K562 (cell line): ENCODE results near the gene TDRKH. TPM values are rescaled to one million over a fixed set of nuclear protein-coding genes. Genes with fewer than 3 reads are reported as not detected.
A peak's percentile ranks its signal among the peaks of the same experiment; 100 is the strongest.

Experiments
- ATAC-seq: fragments of 200-7000 bp; cut with Tn5 transposase; 3 replicates; pipeline ENCODE4 v1.9.1; 2020; ENCODE audit warnings: moderate library complexity
- BruUV-seq: library from RNA; stranded (reverse); fragments of 400-500 nt; replicated peaks from 2 replicates; lab custom pipeline; 2021; lab: Mats Ljungman, UMichigan
- CTCF ChIA-PET: fragments of 300-600 bp; formaldehyde crosslinking; extraction: SDS; loops from one replicate; lab custom pipeline; 2021; ENCODE audit warnings: low intra/inter-chr PET ratio; lab: Yijun Ruan, JAX
- POLR2A ChIA-PET: fragments of 300-600, 350-650 bp; sonication (Branson Sonifier 250); formaldehyde crosslinking; extraction: SDS; loops from one replicate; lab custom pipeline; 2021; ENCODE audit warnings: antibody characterized with exemption, inconsistent platforms; lab: Yijun Ruan, JAX
- DNase-seq, 4 experiments: peaks; one replicate each; pipeline versions ENCODE4 v3.0.0 to v3.0.0-alpha.2; 2011 to 2018; ENCODE audit warnings: low spot score in 3 of 4, mixed read lengths in 3 of 4; ENCODE audit errors: extremely low read depth in 1 of 4
- FAIRE-seq: peaks from 2 replicates; lab custom pipeline; 2011; peaks lifted over from hg19 to GRCh38; lab: Jason Lieb, UNC
- H2AFZ ChIP-seq: 2 replicates; pipeline ENCODE4 v1.6.0; 2011; ENCODE audit warnings: low read depth, low read length, control low read depth, inconsistent platforms
- H3K27ac ChIP-seq: fragments of 200-600 bp; 3 replicates; pipeline ENCODE4 v1.8.0; 2011; ENCODE audit warnings: low read depth, mild to moderate bottlenecking, control low read depth, inconsistent platforms, low read length, moderate library complexity, mixed read lengths; ENCODE audit errors: extremely low read depth
- H3K27me3 ChIP-seq, 2 experiments: fragments of 300-600 bp in 1 of 2; 2 replicates in 1 of 2; 3 replicates in 1 of 2; pipeline versions ENCODE4 v1.6.0 to v1.8.0; 2011; ENCODE audit warnings: inconsistent platforms in 2 of 2, low read length in 2 of 2, mild to moderate bottlenecking in 1 of 2, mixed read lengths in 1 of 2, moderate library complexity in 1 of 2; ENCODE audit not compliant: control insufficient read depth in 2 of 2, insufficient read depth in 2 of 2
- H3K36me3 ChIP-seq: fragments of 300-600 bp; 3 replicates; pipeline ENCODE4 v1.8.0; 2011; ENCODE audit warnings: mild to moderate bottlenecking, low read length, inconsistent platforms; ENCODE audit not compliant: control insufficient read depth, insufficient read depth
- H3K4me1 ChIP-seq, 2 experiments: fragments of 200-600 bp in 1 of 2; replicated peaks in 1 of 2; 2 replicates in 1 of 2; 3 replicates in 1 of 2; pipeline versions ENCODE4 v1.5.1 to v1.8.0; 2011; ENCODE audit warnings: inconsistent platforms in 2 of 2, low read length in 2 of 2, mild to moderate bottlenecking in 1 of 2, mixed read lengths in 1 of 2, moderate library complexity in 1 of 2; ENCODE audit not compliant: control insufficient read depth in 2 of 2, insufficient read depth in 2 of 2
- H3K4me2 ChIP-seq: 2 replicates; pipeline ENCODE4 v1.6.1; 2011; ENCODE audit warnings: low read length, control low read depth, inconsistent platforms, mixed read lengths; ENCODE audit not compliant: insufficient read depth
- H3K4me3 ChIP-seq: fragments of 200-600 bp; sonication (generic), shearing (Covaris generic); 2 replicates; pipeline ENCODE4 v1.5.1; 2016; ENCODE audit warnings: control low read depth, inconsistent platforms
- H3K79me2 ChIP-seq: fragments of 200-600 bp; 3 replicates; pipeline ENCODE4 v1.8.0; 2011; ENCODE audit warnings: low read length, inconsistent platforms; ENCODE audit not compliant: control insufficient read depth, insufficient read depth
- H3K9ac ChIP-seq, 2 experiments: 2 replicates each; pipeline versions ENCODE4 v1.6.0 to v1.6.1; 2011; ENCODE audit warnings: low read depth in 2 of 2, low read length in 2 of 2, control low read depth in 1 of 2, inconsistent platforms in 1 of 2, mild to moderate bottlenecking in 1 of 2, mixed read lengths in 1 of 2; ENCODE audit not compliant: insufficient read depth in 1 of 2
- H3K9me1 ChIP-seq: one replicate; pipeline ENCODE4 v1.6.0; 2011; ENCODE audit warnings: inconsistent platforms, mild to moderate bottlenecking, low read length, moderate library complexity; ENCODE audit not compliant: control insufficient read depth, insufficient read depth
- H3K9me3 ChIP-seq: replicated peaks from 2 replicates; pipeline ENCODE4 v1.5.1; 2011; ENCODE audit warnings: low read depth, low read length, inconsistent platforms; ENCODE audit not compliant: control insufficient read depth, insufficient read depth
- H4K20me1 ChIP-seq: replicated peaks from 2 replicates; pipeline ENCODE4 v1.6.1; 2011; ENCODE audit warnings: low read length, inconsistent platforms, mixed read lengths; ENCODE audit not compliant: control insufficient read depth, insufficient read depth
- FOXK2 ChIP-seq, 2 experiments: fragments of 450-650 bp; IDR thresholded peaks in 1 of 2; conservative IDR thresholded peaks in 1 of 2; 2 replicates each; pipeline ENCODE4 v1.6.1; 2016; ENCODE audit warnings: low read depth in 2 of 2, mild to moderate bottlenecking in 1 of 2
- PRDM10 ChIP-seq: fragments of 450-650 bp; IDR thresholded peaks from 2 replicates; pipeline ENCODE4 v1.6.1; 2018; ENCODE audit not compliant: partially characterized antibody
- WGBS: fragments of 100-300 bp; shearing (Covaris generic); methylation state at CpG from one replicate; pipeline ENCODE4 v1.1.6; 2016; ENCODE audit warnings: low coverage, mixed read lengths; ENCODE audit not compliant: insufficient coverage; ENCODE audit errors: missing lambda C conversion rate; 5-methylcytosine and 5-hydroxymethylcytosine counted together
- in situ Hi-C: fragments of 300-500 bp; cut with MboI; formaldehyde crosslinking; loops from 4 replicates; pipeline ENCODE4 v1.15.0; 2018; ENCODE audit warnings: inconsistent platforms, mixed read lengths
- intact Hi-C: fragments of 100-400 bp; cut with micrococcal nuclease; formaldehyde crosslinking; loops from 2 replicates; pipeline ENCODE4 v1.14.2; 2022
- polyA plus RNA-seq, 8 experiments: library from polyadenylated mRNA; depleted of rRNA in 4 of 8; stranded (reverse) in 5 of 8; unstranded in 3 of 8; fragments of >200 nt; fragmentation: Nextera tagmentation in 2 of 8; fragmentation: Illumina TruSeq in 1 of 8; extraction: Ambion mirVana in 2 of 8; extraction: Trizol in 1 of 8; gene quantifications; 2 replicates each; pipeline versions ENCODE4 v1.2.1 to v1.2.3, GENCODE V29; 2011 to 2014; ENCODE audit warnings: inconsistent platforms in 1 of 8, missing spikeins in 1 of 8
- total RNA-seq, 7 experiments: library from RNA; depleted of rRNA in 6 of 7; stranded (reverse); fragments of >200 nt in 6 of 7; fragmentation: Illumina TruSeq in 2 of 7; extraction: Trizol in 2 of 7; gene quantifications; 2 replicates each; pipeline versions ENCODE4 v1.2.1 to v1.2.3, GENCODE V29; 2011 to 2021; ENCODE audit warnings: low replicate concordance in 1 of 7

The TDRKH gene
- total and polyA plus RNA-seq, 9 of the 15 experiments (the other 6 are each of a cell fraction or from before 2014, with no cell fraction given): 4.3 to 21.3 (median 8.4) TPM

- TF ChIP-seq PRDM10: peak; percentile 73
Observed at GRCh38 chr1:151729157-151729965, 60.9 kb downstream of the TDRKH start (continued).

GRCh38 chr1:151728151-151729054 lies 61.9 kb downstream of the TDRKH start:
- intact Hi-C loops: no loop called here
- no peak overlapping the region for H3K27ac ChIP-seq
- no peak overlapping the region for H2AFZ ChIP-seq
- DNase-seq (no peak), ATAC-seq (no peak), FAIRE-seq (no peak)
- no peaks in the 10 kb centered on the region for H3K79me2 ChIP-seq
- no peak for TF ChIP-seq FOXK2 (conservative IDR thresholded peaks at IDR 0.05 in 1 of 2, IDR thresholded peaks at IDR 0.05 in 1 of 2; ENCODE audit: low read depth in 2 of 2)
- H3K27me3 ChIP-seq: peaks cover 68 to 78% of the 10 kb centered on the region in 2 experiments
- ChIA-PET CTCF (no interaction called here), POLR2A (interaction anchor here (0.7 to 2.6 kb wide), 2 partner anchors 11 to 13 kb away, joined by 3 to 7 read pairs; no protein-coding TSS in a partner anchor)
- no peaks in the 10 kb centered on the region for H3K9me1 ChIP-seq
- no peaks in the 10 kb centered on the region for H4K20me1 ChIP-seq
- no peaks in the 10 kb centered on the region for H3K4me1 ChIP-seq
- H3K4me3 ChIP-seq: no peak overlapping the region
- no TSS peak for BruUV-seq
- 0 out of 2 replicates have a peak, but pooled peaks cover 2% of the 10 kb centered on the region for H3K9me3 ChIP-seq
- H3K36me3 ChIP-seq: no peaks in the 10 kb centered on the region
- in situ Hi-C loops: no loop called here
- no peak overlapping the region for H3K9ac ChIP-seq
- WGBS: 3% methylated on average over 19 of the region's 19 CpGs
- H3K4me2 ChIP-seq: no peak overlapping the region
